H9 (cell line): Measurements from ENCODE around the gene RALGDS. TPM values are rescaled to one million over a fixed set of nuclear protein-coding genes. Genes with fewer than 3 reads are reported as not detected.

Experiments
- DNase-seq: peaks from one replicate; pipeline ENCODE4 v3.0.0-alpha.2; 2017
- H2AFZ ChIP-seq: one replicate; pipeline ENCODE4 v1.6.1; 2013; ENCODE audit warnings: mild to moderate bottlenecking, low read length, control low read depth, moderate library complexity
- H2AK5ac ChIP-seq: 2 replicates; pipeline ENCODE4 v1.6.1; 2013; ENCODE audit warnings: low read length, control low read depth, mixed read lengths; ENCODE audit not compliant: insufficient read length
- H2BK120ac ChIP-seq: one replicate; pipeline ENCODE4 v1.6.1; 2013; ENCODE audit warnings: low read depth, mild to moderate bottlenecking, low read length, control low read depth, inconsistent platforms; ENCODE audit not compliant: poor library complexity, severe bottlenecking
- H2BK12ac ChIP-seq: 2 replicates; pipeline ENCODE4 v1.6.1; 2013; ENCODE audit warnings: low read length, control low read depth, mixed read lengths, low read depth; ENCODE audit not compliant: insufficient read length
- H2BK15ac ChIP-seq: 2 replicates; pipeline ENCODE4 v1.6.1; 2013; ENCODE audit warnings: low read depth, low read length, control low read depth
- H2BK20ac ChIP-seq: one replicate; pipeline ENCODE4 v1.6.1; 2013; ENCODE audit warnings: low read depth, mild to moderate bottlenecking, low read length, control low read depth, inconsistent platforms; ENCODE audit not compliant: poor library complexity, severe bottlenecking
- H2BK5ac ChIP-seq: 2 replicates; pipeline ENCODE4 v1.6.1; 2013; ENCODE audit warnings: low read length, control low read depth, mixed read lengths; ENCODE audit not compliant: insufficient read length
- H3K14ac ChIP-seq: 2 replicates; pipeline ENCODE4 v1.6.1; 2013; ENCODE audit warnings: low read length, control low read depth; ENCODE audit not compliant: insufficient read depth
- H3K18ac ChIP-seq: 2 replicates; pipeline ENCODE4 v1.6.1; 2013; ENCODE audit warnings: low read depth, mild to moderate bottlenecking, mixed read lengths, low read length, control low read depth; ENCODE audit not compliant: insufficient read length
- H3K23ac ChIP-seq: 2 replicates; pipeline ENCODE4 v1.6.1; 2013; ENCODE audit warnings: low read length, control low read depth, mixed read lengths, low read depth; ENCODE audit not compliant: insufficient read length
- H3K23me2 ChIP-seq: 2 replicates; pipeline ENCODE4 v1.6.1; 2013; ENCODE audit warnings: low read depth, mild to moderate bottlenecking, mixed read lengths, low read length, control low read depth; ENCODE audit not compliant: insufficient read length, poor library complexity, severe bottlenecking
- H3K27ac ChIP-seq: 2 replicates; pipeline ENCODE4 v1.5.1; 2013; ENCODE audit warnings: low read length, control low read depth, mixed read lengths, low read depth; ENCODE audit not compliant: insufficient read length
- H3K27me3 ChIP-seq: 2 replicates; pipeline ENCODE4 v1.6.1; 2013; ENCODE audit warnings: low read length, control low read depth, inconsistent platforms; ENCODE audit not compliant: insufficient read depth
- H3K4ac ChIP-seq: 2 replicates; pipeline ENCODE4 v1.6.1; 2013; ENCODE audit warnings: low read depth, mild to moderate bottlenecking, control low read depth, inconsistent platforms, low read length, moderate library complexity
- H3K4me1 ChIP-seq: 2 replicates; pipeline ENCODE4 v1.6.1; 2013; ENCODE audit warnings: low read length, control low read depth, inconsistent platforms; ENCODE audit not compliant: insufficient read depth
- H3K4me2 ChIP-seq: 2 replicates; pipeline ENCODE4 v1.6.1; 2013; ENCODE audit warnings: low read length, control low read depth, mixed read lengths; ENCODE audit not compliant: insufficient read length, insufficient read depth
- H3K56ac ChIP-seq: 2 replicates; pipeline ENCODE4 v1.6.1; 2013; ENCODE audit warnings: low read depth, mild to moderate bottlenecking, mixed read lengths, low read length, control low read depth; ENCODE audit not compliant: insufficient read length
- H3K79me1 ChIP-seq: 2 replicates; pipeline ENCODE4 v1.6.1; 2013; ENCODE audit warnings: low read depth, mild to moderate bottlenecking, moderate library complexity, low read length, control low read depth, inconsistent platforms; ENCODE audit not compliant: insufficient read depth, poor library complexity, severe bottlenecking
- H3K79me2 ChIP-seq: 2 replicates; pipeline ENCODE4 v1.6.1; 2013; ENCODE audit warnings: low read length, control low read depth, inconsistent platforms; ENCODE audit not compliant: insufficient read depth
- H3K9ac ChIP-seq: 2 replicates; pipeline ENCODE4 v1.6.1; 2013; ENCODE audit warnings: low read length, control low read depth, mixed read lengths; ENCODE audit not compliant: insufficient read length; ENCODE audit errors: extremely low read depth
- H3K9me3 ChIP-seq: one replicate; pipeline ENCODE4 v1.6.1; 2013; ENCODE audit warnings: low read depth, low read length, inconsistent platforms; ENCODE audit not compliant: control insufficient read depth
- H3T11ph ChIP-seq: one replicate; pipeline ENCODE4 v1.6.1; 2013; ENCODE audit warnings: mild to moderate bottlenecking, low read length, control low read depth, inconsistent platforms
- H4K20me1 ChIP-seq: one replicate; pipeline ENCODE4 v1.6.1; 2013; ENCODE audit not compliant: control insufficient read depth, insufficient read length, insufficient read depth
- H4K5ac ChIP-seq: 2 replicates; pipeline ENCODE4 v1.6.1; 2013; ENCODE audit warnings: low read depth, mild to moderate bottlenecking, mixed read lengths, low read length, control low read depth; ENCODE audit not compliant: insufficient read length
- H4K8ac ChIP-seq: replicated peaks from 2 replicates; pipeline ENCODE4 v1.6.1; 2013; ENCODE audit warnings: low read length, control low read depth, mixed read lengths, low read depth; ENCODE audit not compliant: insufficient read length
- H4K91ac ChIP-seq: 2 replicates; pipeline ENCODE4 v1.6.1; 2013; ENCODE audit warnings: low read depth, mild to moderate bottlenecking, moderate library complexity, mixed read lengths, low read length, control low read depth; ENCODE audit not compliant: insufficient read length
- H3K27ac Mint-ChIP-seq, 3 experiments: 2 replicates in 2 of 3; 3 replicates in 1 of 3; pipeline ENCODE4 v1.8.0; 2020 to 2021; ENCODE audit warnings: mixed read lengths in 3 of 3, mild to moderate bottlenecking in 1 of 3, moderate library complexity in 1 of 3
- H3K27me3 Mint-ChIP-seq: 2 replicates; pipeline ENCODE4 v1.8.0; 2021; ENCODE audit warnings: low read depth, mild to moderate bottlenecking, moderate library complexity, mixed read lengths
- H3K36me3 Mint-ChIP-seq, 3 experiments: 2 replicates in 2 of 3; 3 replicates in 1 of 3; pipeline ENCODE4 v1.8.0; 2020 to 2021; ENCODE audit warnings: low read depth in 3 of 3, mixed read lengths in 3 of 3; ENCODE audit not compliant: insufficient read depth in 1 of 3
- H3K4me1 Mint-ChIP-seq, 2 experiments: 2 replicates each; pipeline ENCODE4 v1.8.0; 2020; ENCODE audit warnings: mixed read lengths in 2 of 2
- H3K4me3 Mint-ChIP-seq, 2 experiments: 2 replicates in 1 of 2; 3 replicates in 1 of 2; pipeline ENCODE4 v1.8.0; 2020 to 2021; ENCODE audit warnings: mild to moderate bottlenecking in 2 of 2, mixed read lengths in 2 of 2, moderate library complexity in 1 of 2
- H3K9me3 Mint-ChIP-seq, 2 experiments: 2 replicates in 1 of 2; 3 replicates in 1 of 2; pipeline ENCODE4 v1.8.0; 2020; ENCODE audit warnings: mild to moderate bottlenecking in 2 of 2, mixed read lengths in 2 of 2, moderate library complexity in 1 of 2
- CTCF ChIP-seq: fragments of 200-600 bp; sonication (generic); conservative IDR thresholded peaks from 3 replicates; pipeline ENCODE4 v1.8.0; 2021; ENCODE audit warnings: antibody characterized with exemption, mild to moderate bottlenecking
- WGBS: extraction: QIAGEN DNeasy Blood & Tissue Kit; methylation state at CpG from one replicate; pipeline ENCODE4 v1.1.7; 2013; ENCODE audit warnings: missing lambda C conversion rate, low lambda C conversion rate, mixed read lengths; ENCODE audit not compliant: insufficient read length; ENCODE audit errors: extremely low coverage; 5-methylcytosine and 5-hydroxymethylcytosine counted together
- total RNA-seq: library from RNA; stranded (reverse); gene quantifications from 2 replicates; pipeline ENCODE4 v1.2.1, GENCODE V29; 2021

RALGDS gene
- total RNA-seq, 1 experiment from 2014 or later = 21.3 TPM

GRCh38 chr9:133125941-133126696 is 5.1 kb upstream of the RALGDS start:
- no peak overlapping the region for H3K14ac ChIP-seq
- peaks cover 34% of the 10 kb centered on the region for H3K27me3 Mint-ChIP-seq
- H2AFZ ChIP-seq = no peak overlapping the region
- TF ChIP-seq CTCF = no peak
- H3K4me2 ChIP-seq = no peak overlapping the region
- H3K4me1 Mint-ChIP-seq = peaks cover 0 to 8% of the 10 kb centered on the region in 2 experiments; a peak in 2 of 4 replicates
- no peak overlapping the region for H2BK20ac ChIP-seq
- no peak overlapping the region for H3K18ac ChIP-seq
- H3K23ac ChIP-seq = no peak overlapping the region
- no peak overlapping the region for H3K4ac ChIP-seq
- H3K9me3 Mint-ChIP-seq = no peaks in the 10 kb centered on the region
- no peaks in the 10 kb centered on the region for H3K9me3 ChIP-seq
- no peak overlapping the region for H3K27ac ChIP-seq
- no peak overlapping the region for H4K5ac ChIP-seq
- no peak overlapping the region for H2AK5ac ChIP-seq
- peak overlapping the region in 1 of 3 experiments; percentile 71; a peak in 1 of 7 replicates for H3K27ac Mint-ChIP-seq
- no peaks in the 10 kb centered on the region for H3K36me3 Mint-ChIP-seq
- H3K27me3 ChIP-seq = no peaks in the 10 kb centered on the region; the same call in 1 of the 2 replicates
- H2BK5ac ChIP-seq = no peak overlapping the region
- no peak overlapping the region for H3K9ac ChIP-seq
- WGBS = no CpG with 5 or more reads among the region's 24 CpGs
- H3K4me1 ChIP-seq = no peaks in the 10 kb centered on the region
- H3T11ph ChIP-seq = no peak overlapping the region
- no peak overlapping the region for H2BK15ac ChIP-seq
- no peak overlapping the region for H2BK12ac ChIP-seq
- H3K79me2 ChIP-seq = no peaks in the 10 kb centered on the region
- H4K8ac ChIP-seq = no peak overlapping the region
- H4K20me1 ChIP-seq = no peaks in the 10 kb centered on the region
- H3K79me1 ChIP-seq = no peaks in the 10 kb centered on the region
- no peak for DNase-seq
- H3K56ac ChIP-seq = no peak overlapping the region
- no peak overlapping the region for H2BK120ac ChIP-seq
- H4K91ac ChIP-seq = no peak overlapping the region
- H3K4me3 Mint-ChIP-seq = no peak overlapping the region
- peaks cover 3% of the 10 kb centered on the region for H3K23me2 ChIP-seq
